ENCODE measurements around the gene CHAT.

Gene CHAT

GRCh38 chr10:49632406-49633317, 18.8 kb downstream of the CHAT start:
- no peak for DNase-seq

GRCh38 chr10:49633327-49634068, 19.7 kb downstream of the CHAT start:
- no peak for DNase-seq

- no peak for DNase-seq
These were observed 20.3 kb downstream of the CHAT start for GRCh38 chr10:49634069-49634660.

GRCh38 chr10:49642311-49642710, 28.5 kb downstream of the CHAT start:
- DNase-seq: no peak

- DNase-seq: no peak
These were observed 29.6 kb downstream of the CHAT start for GRCh38 chr10:49643241-49644034.

GRCh38 chr10:49644035-49644646, 30.3 kb downstream of the CHAT start:
- no peak for DNase-seq

GRCh38 chr10:49645417-49645816, 31.6 kb downstream of the CHAT start:
- DNase-seq: no peak

GRCh38 chr10:49645871-49646870, 32.3 kb downstream of the CHAT start:
- DNase-seq: no peak

- DNase-seq: no peak
These were observed 33.7 kb downstream of the CHAT start for GRCh38 chr10:49647554-49647953.

GRCh38 chr10:49647985-49648795, 34.4 kb downstream of the CHAT start:
- DNase-seq: no peak

GRCh38 chr10:49649294-49649693, 35.5 kb downstream of the CHAT start:
- no peak for DNase-seq

GRCh38 chr10:49649936-49650723, 36.3 kb downstream of the CHAT start:
- DNase-seq: no peak

GRCh38 chr10:49650724-49651034, 36.8 kb downstream of the CHAT start:
- no peak for DNase-seq

GRCh38 chr10:49651039-49651835, 37.4 kb downstream of the CHAT start:
- no peak for DNase-seq

GRCh38 chr10:49651917-49652316, 38.1 kb downstream of the CHAT start:
- no peak for DNase-seq

- no peak for DNase-seq
These were observed 38.8 kb downstream of the CHAT start for GRCh38 chr10:49652421-49653272.

GRCh38 chr10:49653273-49653929, 39.6 kb downstream of the CHAT start:
- DNase-seq: no peak

Measured in left hindlimb (tissue), 1 donor.